ENCODE results near the gene LAMA5.

LAMA5 gene

DNA sequence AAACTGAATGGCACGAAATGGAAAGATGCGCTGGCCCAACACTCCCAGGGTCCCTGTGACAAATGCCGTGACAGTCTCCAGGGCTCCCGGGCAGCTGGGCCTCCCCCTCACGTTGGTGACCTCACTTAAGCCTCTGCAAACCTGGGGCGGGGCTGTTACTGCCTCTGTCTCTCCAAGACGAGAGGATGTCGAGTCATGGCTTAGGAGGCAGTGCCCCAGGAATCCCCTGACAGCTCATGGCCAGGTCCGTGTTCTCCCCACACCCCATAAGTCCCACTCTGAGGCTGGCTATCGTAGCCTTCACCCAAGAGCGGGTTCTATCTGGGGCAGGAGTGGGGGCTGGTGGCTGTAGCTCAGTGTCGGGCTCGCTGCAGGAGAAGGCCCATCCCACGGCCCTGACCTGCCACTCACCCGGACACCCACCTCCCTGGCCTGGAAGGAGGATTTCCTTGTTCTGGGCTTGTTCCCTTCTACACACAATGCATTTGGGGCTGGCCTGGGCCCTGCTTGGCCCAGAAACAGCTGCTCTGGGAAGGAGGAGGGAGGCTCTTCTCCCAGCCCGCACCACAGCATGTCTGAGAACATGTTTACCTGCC is 14.2 kb upstream of the LAMA5 start:
- Histone ChIP-seq H3K27ac (ENCODE audit: low read length) (no peak overlapping the region), H3K9me3 (ENCODE audit: insufficient read depth, low read length) (no peaks in the 10 kb centered on the region), H3K4me1 (ENCODE audit: low read length) (peaks cover 5% of the 10 kb centered on the region), H3K79me2 (ENCODE audit: low read length) (peaks cover 22% of the 10 kb centered on the region), H3K27me3 (ENCODE audit: low read depth, low read length) (no peaks in the 10 kb centered on the region), H3K36me3 (replicated peaks; ENCODE audit: low read depth, low read length) (peaks cover 10% of the 10 kb centered on the region), H3K4me2 (ENCODE audit: low read length) (no peak overlapping the region), H4K20me1 (ENCODE audit: insufficient read depth, low read length) (no peaks in the 10 kb centered on the region), H2AFZ (ENCODE audit: low read depth, low read length) (no peak overlapping the region), H3K4me3 (ENCODE audit: low read length) (no peak overlapping the region), H3K9ac (ENCODE audit: low read length) (no peak overlapping the region)
- no peak for TF ChIP-seq EZH2phosphoT487 (IDR thresholded peaks at IDR 0.05; ENCODE audit: low read depth)
- TF ChIP-seq, protein P1, sequence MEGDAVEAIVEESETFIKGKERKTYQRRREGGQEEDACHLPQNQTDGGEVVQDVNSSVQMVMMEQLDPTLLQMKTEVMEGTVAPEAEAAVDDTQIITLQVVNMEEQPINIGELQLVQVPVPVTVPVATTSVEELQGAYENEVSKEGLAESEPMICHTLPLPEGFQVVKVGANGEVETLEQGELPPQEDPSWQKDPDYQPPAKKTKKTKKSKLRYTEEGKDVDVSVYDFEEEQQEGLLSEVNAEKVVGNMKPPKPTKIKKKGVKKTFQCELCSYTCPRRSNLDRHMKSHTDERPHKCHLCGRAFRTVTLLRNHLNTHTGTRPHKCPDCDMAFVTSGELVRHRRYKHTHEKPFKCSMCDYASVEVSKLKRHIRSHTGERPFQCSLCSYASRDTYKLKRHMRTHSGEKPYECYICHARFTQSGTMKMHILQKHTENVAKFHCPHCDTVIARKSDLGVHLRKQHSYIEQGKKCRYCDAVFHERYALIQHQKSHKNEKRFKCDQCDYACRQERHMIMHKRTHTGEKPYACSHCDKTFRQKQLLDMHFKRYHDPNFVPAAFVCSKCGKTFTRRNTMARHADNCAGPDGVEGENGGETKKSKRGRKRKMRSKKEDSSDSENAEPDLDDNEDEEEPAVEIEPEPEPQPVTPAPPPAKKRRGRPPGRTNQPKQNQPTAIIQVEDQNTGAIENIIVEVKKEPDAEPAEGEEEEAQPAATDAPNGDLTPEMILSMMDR (IDR thresholded peaks at IDR 0.05; ENCODE audit: low read depth, low read length): no peak

DNA sequence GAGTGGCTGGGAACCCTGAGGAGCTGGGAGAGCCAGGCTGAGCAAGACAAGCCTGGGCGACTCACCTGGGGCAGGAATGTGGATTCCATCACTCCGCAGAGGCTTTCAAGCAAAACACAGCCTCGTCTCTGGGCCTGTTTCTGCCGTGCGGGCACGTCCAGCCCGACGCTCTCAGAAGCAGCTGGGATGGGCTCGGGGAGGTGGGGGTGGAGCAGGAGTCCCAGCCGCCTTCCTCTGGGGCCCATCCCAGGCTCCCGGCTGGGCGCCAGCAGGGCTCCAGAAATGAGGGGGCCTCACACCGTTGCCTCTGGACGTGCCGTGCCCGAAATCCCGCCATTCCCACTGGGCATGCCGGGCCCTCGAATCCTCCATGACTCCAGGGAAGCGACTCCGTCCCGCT is 11.1 kb upstream of the LAMA5 start:
- no peak overlapping the region for H2AFZ ChIP-seq (ENCODE audit: low read depth, low read length)
- H3K4me2 ChIP-seq (ENCODE audit: low read length): no peak overlapping the region
- H3K79me2 ChIP-seq (ENCODE audit: low read length): no peaks in the 10 kb centered on the region
- H3K9me3 ChIP-seq (ENCODE audit: insufficient read depth, low read length): no peaks in the 10 kb centered on the region
- H3K27me3 ChIP-seq (ENCODE audit: low read depth, low read length): no peaks in the 10 kb centered on the region
- H3K9ac ChIP-seq (ENCODE audit: low read length): no peak overlapping the region
- peaks cover 10% of the 10 kb centered on the region for H3K36me3 ChIP-seq (replicated peaks; ENCODE audit: low read depth, low read length)
- H4K20me1 ChIP-seq (ENCODE audit: insufficient read depth, low read length): no peaks in the 10 kb centered on the region
- TF ChIP-seq, protein P1 (IDR thresholded peaks at IDR 0.05; ENCODE audit: low read depth, low read length): no peak
- TF ChIP-seq EZH2phosphoT487 (IDR thresholded peaks at IDR 0.05; ENCODE audit: low read depth): no peak
- H3K27ac ChIP-seq (ENCODE audit: low read length): no peak overlapping the region
- H3K4me3 ChIP-seq (ENCODE audit: low read length): no peak overlapping the region
- H3K4me1 ChIP-seq (ENCODE audit: low read length): no peaks in the 10 kb centered on the region

DNA sequence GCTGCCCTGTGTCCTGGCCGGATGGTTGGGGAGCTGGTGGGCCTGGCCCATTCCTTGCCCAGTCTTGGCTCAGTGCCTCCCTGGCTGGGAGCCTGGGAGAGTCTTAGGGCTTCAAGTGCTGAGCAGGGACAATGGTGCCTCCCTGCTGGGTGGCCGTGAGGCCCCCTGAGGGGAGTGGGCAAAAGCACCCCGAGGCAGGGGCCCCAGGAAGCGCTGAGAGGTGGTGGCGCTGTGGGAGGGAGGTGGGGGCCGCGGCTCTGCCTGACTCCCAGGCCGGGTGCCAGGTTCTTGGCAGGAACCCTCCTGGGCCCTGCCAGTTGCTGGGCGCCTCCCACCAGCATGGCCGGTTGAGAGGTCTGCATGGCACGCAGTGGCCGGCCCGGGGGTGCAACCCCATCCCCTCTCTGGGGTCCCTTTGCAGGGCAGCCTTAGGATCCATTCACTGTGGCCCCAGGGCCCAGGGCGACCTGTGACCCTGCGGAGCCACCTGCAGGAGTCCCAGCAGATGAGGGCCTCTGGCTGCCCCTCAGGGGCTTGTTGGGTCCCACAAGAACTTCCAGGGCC is 10.6 kb upstream of the LAMA5 start:
- H3K9ac ChIP-seq (ENCODE audit: low read length): no peak overlapping the region
- H3K9me3 ChIP-seq (ENCODE audit: insufficient read depth, low read length): no peaks in the 10 kb centered on the region
- no peaks in the 10 kb centered on the region for H4K20me1 ChIP-seq (ENCODE audit: insufficient read depth, low read length)
- peaks cover 10% of the 10 kb centered on the region for H3K36me3 ChIP-seq (replicated peaks; ENCODE audit: low read depth, low read length)
- H3K4me3 ChIP-seq (ENCODE audit: low read length): no peak overlapping the region
- H3K27me3 ChIP-seq (ENCODE audit: low read depth, low read length): no peaks in the 10 kb centered on the region
- no peak for TF ChIP-seq EZH2phosphoT487 (IDR thresholded peaks at IDR 0.05; ENCODE audit: low read depth)
- TF ChIP-seq, protein P1 (IDR thresholded peaks at IDR 0.05; ENCODE audit: low read depth, low read length): no peak
- H3K79me2 ChIP-seq (ENCODE audit: low read length): no peaks in the 10 kb centered on the region
- H3K27ac ChIP-seq (ENCODE audit: low read length): no peak overlapping the region
- no peak overlapping the region for H2AFZ ChIP-seq (ENCODE audit: low read depth, low read length)
- H3K4me1 ChIP-seq (ENCODE audit: low read length): no peaks in the 10 kb centered on the region
- H3K4me2 ChIP-seq (ENCODE audit: low read length): no peak overlapping the region

DNA sequence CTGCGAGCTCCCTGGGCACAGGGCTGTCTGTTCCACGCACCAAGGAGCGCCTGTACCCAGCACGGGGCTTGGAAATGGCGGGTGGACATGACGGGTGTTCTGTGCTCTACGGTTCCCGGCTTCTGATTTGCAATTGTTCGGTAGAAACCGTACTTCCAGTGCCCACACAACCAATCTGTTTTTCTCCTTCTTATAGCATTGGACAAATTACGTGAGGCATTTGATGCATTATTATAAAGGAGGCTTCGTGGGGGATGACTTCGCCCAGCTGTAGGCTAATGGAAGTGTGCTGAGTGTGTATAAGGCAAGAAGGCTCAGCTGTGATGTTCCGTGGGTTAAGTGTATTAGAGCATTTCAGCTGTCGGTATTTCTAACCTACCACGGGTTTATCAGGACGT is 10.0 kb upstream of the LAMA5 start:
- no peaks in the 10 kb centered on the region for H3K79me2 ChIP-seq (ENCODE audit: low read length)
- TF ChIP-seq, protein P1 (IDR thresholded peaks at IDR 0.05; ENCODE audit: low read depth, low read length): no peak
- no peak for TF ChIP-seq EZH2phosphoT487 (IDR thresholded peaks at IDR 0.05; ENCODE audit: low read depth)
- no peaks in the 10 kb centered on the region for H3K9me3 ChIP-seq (ENCODE audit: insufficient read depth, low read length)
- no peak overlapping the region for H3K4me2 ChIP-seq (ENCODE audit: low read length)
- no peak overlapping the region for H2AFZ ChIP-seq (ENCODE audit: low read depth, low read length)
- H3K27ac ChIP-seq (ENCODE audit: low read length): no peak overlapping the region
- no peaks in the 10 kb centered on the region for H4K20me1 ChIP-seq (ENCODE audit: insufficient read depth, low read length)
- H3K4me1 ChIP-seq (ENCODE audit: low read length): no peaks in the 10 kb centered on the region
- H3K27me3 ChIP-seq (ENCODE audit: low read depth, low read length): no peaks in the 10 kb centered on the region
- peaks cover 6% of the 10 kb centered on the region for H3K36me3 ChIP-seq (replicated peaks; ENCODE audit: low read depth, low read length)
- no peak overlapping the region for H3K4me3 ChIP-seq (ENCODE audit: low read length)
- no peak overlapping the region for H3K9ac ChIP-seq (ENCODE audit: low read length)

All from OCI-LY3 (cell line).